PC-9 (cell line): Measurements from ENCODE around the gene HNRNPUL2. TPM values are rescaled to one million over a fixed set of nuclear protein-coding genes. Genes with fewer than 3 reads are reported as not detected.
A peak's percentile ranks its signal among the peaks of the same experiment; 100 is the strongest.

Source experiments
- BruUV-seq: library from RNA; stranded (reverse); fragments of 400-500 nt; replicated peaks from 2 replicates; lab custom pipeline; 2021; lab: Mats Ljungman, UMichigan
- CTCF ChIA-PET: fragments of 300-600 bp; sonication (Branson Sonifier 250); formaldehyde crosslinking; loops from one replicate; lab custom pipeline; 2022; ENCODE audit warnings: antibody characterized with exemption; lab: Charles Lee
- POLR2A ChIA-PET: fragments of 300-600 bp; sonication (Branson Sonifier 250); formaldehyde crosslinking; loops from one replicate; lab custom pipeline; 2022; ENCODE audit warnings: antibody characterized with exemption; ENCODE audit not compliant: unreplicated experiment; lab: Charles Lee
- DNase-seq, 2 experiments: peaks; one replicate each; pipeline versions ENCODE4 v3.0.0 to v3.0.0-alpha.2; 2015 to 2022; ENCODE audit warnings: mixed read lengths in 1 of 2
- H2AFZ ChIP-seq: fragments of 200-600 bp; sonication (generic); 2 replicates; pipeline ENCODE4 v1.8.1; 2017; ENCODE audit warnings: antibody characterized with exemption
- H3F3A ChIP-seq: fragments of 200-600 bp; sonication (generic); 2 replicates; pipeline ENCODE4 v1.8.1; 2017; ENCODE audit warnings: antibody characterized with exemption, mild to moderate bottlenecking, low read depth; ENCODE audit not compliant: insufficient read depth
- H3K27ac ChIP-seq: fragments of 200-600 bp; sonication (generic); 2 replicates; pipeline ENCODE4 v1.6.1; 2016; ENCODE audit warnings: mixed run types
- H3K27me3 ChIP-seq: fragments of 200-600 bp; sonication (generic); 2 replicates; pipeline ENCODE4 v1.6.1; 2016; ENCODE audit warnings: low read depth, mixed run types; ENCODE audit not compliant: insufficient read depth
- H3K36me3 ChIP-seq: fragments of 200-600 bp; sonication (generic); 2 replicates; pipeline ENCODE4 v1.6.1; 2016; ENCODE audit warnings: low read depth, mixed run types
- H3K4me1 ChIP-seq: fragments of 200-600 bp; sonication (generic); replicated peaks from 2 replicates; pipeline ENCODE4 v1.6.1; 2016; ENCODE audit warnings: mixed run types; ENCODE audit not compliant: insufficient read depth
- H3K4me2 ChIP-seq: fragments of 200-600 bp; sonication (generic); 2 replicates; pipeline ENCODE4 v1.6.1; 2017; ENCODE audit warnings: mixed run types
- H3K4me3 ChIP-seq: fragments of 200-600 bp; sonication (generic); 2 replicates; pipeline ENCODE4 v1.6.1; 2016; ENCODE audit warnings: mixed run types
- H3K79me2 ChIP-seq: fragments of 200-600 bp; sonication (generic); 2 replicates; pipeline ENCODE4 v1.6.1; 2017; ENCODE audit warnings: low read depth, mixed run types
- H3K9me2 ChIP-seq: fragments of 200-600 bp; sonication (generic); 2 replicates; pipeline ENCODE4 v1.8.1; 2017; ENCODE audit warnings: mild to moderate bottlenecking; ENCODE audit not compliant: insufficient read depth
- H3K9me3 ChIP-seq: fragments of 200-600 bp; sonication (generic); 2 replicates; pipeline ENCODE4 v1.8.1; 2016; ENCODE audit warnings: low read depth; ENCODE audit not compliant: insufficient read depth
- H4K20me1 ChIP-seq: fragments of 200-600 bp; sonication (generic); 2 replicates; pipeline ENCODE4 v1.8.1; 2017; ENCODE audit not compliant: insufficient read depth
- CTCF ChIP-seq: fragments of 200-600 bp; sonication (generic); conservative IDR thresholded peaks from 2 replicates; pipeline ENCODE4 v1.6.1; 2017; ENCODE audit warnings: mixed run types, antibody characterized with exemption, mild to moderate bottlenecking, moderate library complexity
- EZH2 ChIP-seq: fragments of 200-600 bp; sonication (generic); IDR thresholded peaks from 2 replicates; pipeline ENCODE4 v1.8.0; 2017; ENCODE audit warnings: antibody characterized with exemption, low read depth
- intact Hi-C: fragments of 100-400 bp; cut with micrococcal nuclease; formaldehyde crosslinking; loops from one replicate; pipeline ENCODE4 v1.10.0; 2022; ENCODE audit not compliant: unreplicated experiment
- total RNA-seq: library from RNA; stranded (reverse); gene quantifications from 2 replicates; pipeline ENCODE4 v1.2.3, GENCODE V29; 2021

Gene HNRNPUL2
- total RNA-seq, 1 experiment from 2014 or later = 76.9 TPM

- Histone ChIP-seq H4K20me1 (no peaks in the 10 kb centered on the region), H3K27ac (no peak overlapping the region), H3K4me3 (no peak overlapping the region), H3K9me3 (no peaks in the 10 kb centered on the region), H3K9me2 (no peaks in the 10 kb centered on the region), H3K4me2 (no peak overlapping the region), H3K27me3 (no peaks in the 10 kb centered on the region), H3K4me1 (peaks cover 21% of the 10 kb centered on the region), H3K36me3 (0 out of 2 replicates have a peak, but pooled peaks cover 5% of the 10 kb centered on the region), H2AFZ (no peak overlapping the region), H3F3A (peaks cover 29% of the 10 kb centered on the region), H3K79me2 (peaks cover 14% of the 10 kb centered on the region)
- BruUV-seq = no TSS peak
- no peak for DNase-seq
- CTCF ChIA-PET = no interaction called here
- POLR2A ChIA-PET = no interaction called here
- TF ChIP-seq EZH2 = no peak
- TF ChIP-seq CTCF = no peak
- intact Hi-C loops = no loop called here
Measured at GRCh38 chr11:62682518-62682917, 44.7 kb downstream of the HNRNPUL2 start.

GRCh38 chr11:62680825-62681240 lies 46.4 kb downstream of the HNRNPUL2 start:
- Histone ChIP-seq H4K20me1 (no peaks in the 10 kb centered on the region), H3F3A (peaks cover 45% of the 10 kb centered on the region), H3K27ac (no peak overlapping the region), H3K4me1 (peaks cover 29% of the 10 kb centered on the region), H3K27me3 (no peaks in the 10 kb centered on the region), H3K9me3 (no peaks in the 10 kb centered on the region), H3K4me3 (no peak overlapping the region), H2AFZ (peak overlapping the region; percentile 34; the same call in 1 of the 2 replicates), H3K79me2 (peaks cover 27% of the 10 kb centered on the region), H3K36me3 (0 out of 2 replicates have a peak, but pooled peaks cover 20% of the 10 kb centered on the region), H3K9me2 (no peaks in the 10 kb centered on the region), H3K4me2 (0 out of 2 replicates have a peak overlapping the region, but pooled peaks have one; percentile 23)
- ChIA-PET POLR2A (interaction anchor here (0.5 to 0.7 kb wide), 2 partner anchors 16 to 83 kb away, joined by 3 read pairs; partner anchors contain the start of genes C11orf98 and CSKMT), CTCF (interaction anchor here (0.6 to 1.9 kb wide), 6 partner anchors 14 to 295 kb away, joined by 3 to 15 read pairs (median 4); partner anchors contain the start of gene POLR2G)
- TF ChIP-seq CTCF (peak; percentile 75), EZH2 (no peak)
- DNase-seq = peak; percentile 45 to 71
- no TSS peak for BruUV-seq
- intact Hi-C loops = loop anchor here (2.0 kb wide), 1 partner anchor 48 kb away; the partner anchor contains the start of gene TTC9C

GRCh38 chr11:62678770-62679696 lies 48.2 kb downstream of the HNRNPUL2 start, which contains the start of gene UBXN1:
Gene UBXN1 (minus strand): TSS chr11:62679073. CDS start chr11:62678923, 150 bp downstream.
- Histone ChIP-seq H2AFZ (peak within 1 kb of the TSS; percentile 85), H3K27me3 (no peaks in the 10 kb centered on the region), H3K4me1 (peaks cover 29% of the 10 kb centered on the region), H3K27ac (peak within 1 kb of the TSS; percentile 37), H4K20me1 (0 out of 2 replicates have a peak, but pooled peaks cover 5% of the 10 kb centered on the region), H3K36me3 (0 out of 2 replicates have a peak, but pooled peaks cover 26% of the 10 kb centered on the region), H3K4me2 (peak within 1 kb of the TSS; percentile 81), H3K4me3 (peak within 1 kb of the TSS; percentile 76), H3K9me3 (no peaks in the 10 kb centered on the region), H3K9me2 (no peaks in the 10 kb centered on the region), H3F3A (peaks cover 54% of the 10 kb centered on the region), H3K79me2 (peaks cover 35% of the 10 kb centered on the region)
- intact Hi-C loops = loop anchor here (2.0 to 10.0 kb wide), 3 partner anchors 16 to 108 kb away; partner anchors contain the start of genes POLR2G and TMEM179B
- ChIA-PET POLR2A (interaction anchor here (0.5 to 0.7 kb wide), 4 partner anchors 14 to 102 kb away, joined by 3 to 8 read pairs (median 4); partner anchors contain the start of genes C11orf98 and CSKMT), CTCF (interaction anchor here (0.6 to 0.7 kb wide), 2 partner anchors 25 to 119 kb away, joined by 3 to 10 read pairs; no protein-coding TSS in a partner anchor)
- TSS peak; percentile 59 for BruUV-seq
- DNase-seq = peak; percentile 78 to 80
- no peak for TF ChIP-seq CTCF
